Upper lobe of right lung (tissue), 1 donor: ENCODE measurements around the gene SLC2A2. TPM values are rescaled to one million over a fixed set of nuclear protein-coding genes. Genes with fewer than 3 reads are reported as not detected.

Experiments
- ATAC-seq: fragments of 200-7000 bp; cut with Tn5 transposase; one replicate; pipeline ENCODE4 v1.9.1; 2020; ENCODE audit warnings: mild to moderate bottlenecking, moderate library complexity
- DNase-seq: peaks from one replicate; pipeline ENCODE4 v3.0.0-alpha.2; 2020
- H3K27ac ChIP-seq: fragments of 200-600 bp; one replicate; pipeline ENCODE4 v1.8.0; 2022
- H3K27me3 ChIP-seq: fragments of 200-600 bp; one replicate; pipeline ENCODE4 v1.8.0; 2022; ENCODE audit warnings: mild to moderate bottlenecking
- H3K36me3 ChIP-seq: fragments of 200-600 bp; one replicate; pipeline ENCODE4 v1.8.0; 2022
- H3K4me1 ChIP-seq: fragments of 200-600 bp; one replicate; pipeline ENCODE4 v1.8.0; 2022
- H3K4me3 ChIP-seq: fragments of 200-600 bp; one replicate; pipeline ENCODE4 v1.8.0; 2022; ENCODE audit warnings: mild to moderate bottlenecking
- H3K9me3 ChIP-seq: fragments of 200-600 bp; one replicate; pipeline ENCODE4 v1.8.0; 2022
- CTCF ChIP-seq: fragments of 200-600 bp; IDR thresholded peaks from one replicate; pipeline ENCODE4 v1.8.0; 2022; ENCODE audit warnings: antibody characterized with exemption
- intact Hi-C: fragments of 100-400 bp; cut with DNase I; formaldehyde crosslinking; loops from one replicate; pipeline ENCODE4 v1.11.0; 2022
- total RNA-seq: library from RNA; stranded (reverse); fragmentation: NEBNext Ultra II Directional; extraction: Animal tissue kit (Norgen Biotek cat#: 25700); gene quantifications from one replicate; pipeline ENCODE4 v1.2.1, GENCODE V29; 2021
- donor health status: DM: no; HTN: yes; CAD: no; lungs with severe emphysema.

SLC2A2 gene
- total RNA-seq, 1 donor from 2014 or later: not detected

GRCh38 chr3:171056528-171056927, 30.0 kb upstream of the SLC2A2 start:
- no peak for ATAC-seq

GRCh38 chr3:171055336-171056178, 29.0 kb upstream of the SLC2A2 start:
- Histone ChIP-seq H3K36me3 (no peaks in the 10 kb centered on the region), H3K4me3 (no peak overlapping the region), H3K9me3 (no peaks in the 10 kb centered on the region), H3K4me1 (no peaks in the 10 kb centered on the region), H3K27ac (no peak overlapping the region), H3K27me3 (no peaks in the 10 kb centered on the region)
- TF ChIP-seq CTCF: no peak
- intact Hi-C loops: no loop called here
- DNase-seq (no peak), ATAC-seq (no peak)

More at GRCh38 chr3:171056528-171056927, 30.0 kb upstream of the SLC2A2 start:
- DNase-seq: no peak
- TF ChIP-seq CTCF: no peak
- no peaks in the 10 kb centered on the region for H3K27me3 ChIP-seq
- H3K9me3 ChIP-seq: no peaks in the 10 kb centered on the region
- no peak overlapping the region for H3K4me3 ChIP-seq
- H3K36me3 ChIP-seq: no peaks in the 10 kb centered on the region
- intact Hi-C loops: no loop called here
- no peak overlapping the region for H3K27ac ChIP-seq
- H3K4me1 ChIP-seq: no peaks in the 10 kb centered on the region

- Histone ChIP-seq H3K4me1 (no peaks in the 10 kb centered on the region), H3K27me3 (no peaks in the 10 kb centered on the region), H3K4me3 (no peak overlapping the region), H3K27ac (no peak overlapping the region), H3K9me3 (no peaks in the 10 kb centered on the region), H3K36me3 (no peaks in the 10 kb centered on the region)
- no peak for DNase-seq
- no peak for ATAC-seq
- intact Hi-C loops: no loop called here
- no peak for TF ChIP-seq CTCF
These were observed 28.4 kb upstream of the SLC2A2 start for GRCh38 chr3:171054921-171055320.

GRCh38 chr3:171054231-171054630, 27.7 kb upstream of the SLC2A2 start:
- ATAC-seq (no peak), DNase-seq (no peak)
- H3K9me3 ChIP-seq: no peaks in the 10 kb centered on the region
- H3K4me3 ChIP-seq: no peak overlapping the region
- H3K36me3 ChIP-seq: no peaks in the 10 kb centered on the region
- intact Hi-C loops: no loop called here
- H3K27me3 ChIP-seq: no peaks in the 10 kb centered on the region
- no peak overlapping the region for H3K27ac ChIP-seq
- no peaks in the 10 kb centered on the region for H3K4me1 ChIP-seq
- TF ChIP-seq CTCF: no peak

GRCh38 chr3:171049861-171050444, 23.4 kb upstream of the SLC2A2 start:
- H3K9me3 ChIP-seq: no peaks in the 10 kb centered on the region
- peak; percentile 57 for TF ChIP-seq CTCF
- H3K27ac ChIP-seq: no peak overlapping the region
- ATAC-seq: peak; percentile 90
- no peaks in the 10 kb centered on the region for H3K36me3 ChIP-seq
- H3K27me3 ChIP-seq: no peaks in the 10 kb centered on the region
- no peak overlapping the region for H3K4me3 ChIP-seq
- H3K4me1 ChIP-seq: no peaks in the 10 kb centered on the region
- intact Hi-C loops: loop anchor here (5.0 kb wide), 1 partner anchor 517 kb away; no protein-coding TSS in a partner anchor
- DNase-seq: peak; percentile 67
